Motor neuron (in vitro differentiated cells): ENCODE data around the gene SIM2. TPM values are rescaled to one million over a fixed set of nuclear protein-coding genes. Genes with fewer than 3 reads are reported as not detected.

Experiments
- ATAC-seq, 8 experiments: fragments of 200-7000 bp; cut with Tn5 transposase; replicated peaks in 6 of 8; 2 replicates each; pipeline ENCODE4 v1.8.0; 2021; ENCODE audit warnings: mild to moderate bottlenecking in 8 of 8, moderate library complexity in 8 of 8
- H3K27ac ChIP-seq, 2 donors: fragments of 250-450 bp; sonication (Bioruptor Pico); 2 replicates each; pipeline ENCODE4 v1.9.0; 2021; ENCODE audit warnings: antibody characterized with exemption in 2 of 2, mild to moderate bottlenecking in 2 of 2, moderate library complexity in 1 of 2
- H3K4me1 ChIP-seq, 2 donors: fragments of 250-450 bp; sonication (Bioruptor Pico); replicated peaks in 1 of 2; 2 replicates each; pipeline ENCODE4 v1.6.1; 2021; ENCODE audit warnings: antibody characterized with exemption in 2 of 2, mild to moderate bottlenecking in 2 of 2, moderate library complexity in 1 of 2
- H3K4me3 ChIP-seq, 5 donors: fragments of 250-450 bp; sonication (Bioruptor Pico); 2 replicates each; pipeline ENCODE4 v1.9.0; 2021; ENCODE audit warnings: antibody characterized with exemption in 5 of 5, mild to moderate bottlenecking in 5 of 5, moderate library complexity in 4 of 5
- WGBS, 10 experiments: fragments of 450-650 bp; shearing (Covaris generic); methylation state at CpG; one replicate each; pipeline ENCODE4 v1.0.0; 2022; 5-methylcytosine and 5-hydroxymethylcytosine counted together
- in situ Hi-C, 9 experiments: fragments of 400-800 bp; cut with MboI; loops; one replicate each; pipeline ENCODE4 v1.15.0; 2021; ENCODE audit warnings: low sequenced_read_pairs in 9 of 9, low pct_unique_long_range_greater_than_20kb in 2 of 9; ENCODE audit not compliant: unreplicated experiment in 9 of 9
- total RNA-seq, 8 experiments: library from RNA; unstranded; fragments of 300-600 nt; gene quantifications; 2 replicates each; pipeline versions ENCODE4 v1.2.3 to v1.2.4, GENCODE V29; 2022

The SIM2 gene
- total RNA-seq, 8 experiments from 2014 or later: 0.36 to 9.5 (median 1.1) TPM

- peaks cover 0 to 11% of the 10 kb centered on the region in 2 donors for H3K4me1 ChIP-seq
- in situ Hi-C loops: no loop called here
- 52 to 95% (median 69%) methylated on average over 1 to 10 of the region's 10 CpGs; no CpG with 5 or more reads in 1 of the 10 experiments for WGBS, 10 experiments
- H3K4me3 ChIP-seq: no peak overlapping the region
- no peak for ATAC-seq
- no peak overlapping the region for H3K27ac ChIP-seq
Measured at GRCh38 chr21:36776981-36777617, 78.2 kb downstream of the SIM2 start.

GRCh38 chr21:36780861-36781260 lies 81.9 kb downstream of the SIM2 start:
- no peak for ATAC-seq

GRCh38 chr21:36783612-36784374 lies 84.9 kb downstream of the SIM2 start:
- 50 to 100% (median 96%) methylated on average over 1 to 7 of the region's 8 CpGs; no CpG with 5 or more reads in 2 of the 10 experiments for WGBS, 10 experiments
- in situ Hi-C loops: no loop called here
- no peak overlapping the region for H3K27ac ChIP-seq

More at GRCh38 chr21:36780861-36781260, 81.9 kb downstream of the SIM2 start:
- 50 to 100% (median 70%) methylated on average over 1 to 4 of the region's 6 CpGs; no CpG with 5 or more reads in 5 of the 10 experiments for WGBS, 10 experiments
- Histone ChIP-seq H3K4me1 (peaks cover 0 to 8% of the 10 kb centered on the region in 2 donors), H3K4me3 (no peak overlapping the region), H3K27ac (no peak overlapping the region)
- in situ Hi-C loops: no loop called here

GRCh38 chr21:36784947-36785346 lies 86.0 kb downstream of the SIM2 start:
- Histone ChIP-seq H3K4me1 (no peaks in the 10 kb centered on the region), H3K27ac (no peak overlapping the region), H3K4me3 (no peak overlapping the region)
- WGBS, 10 experiments: 60 to 100% (median 87%) methylated on average over 1 to 9 of the region's 12 CpGs; no CpG with 5 or more reads in 1 of the 10 experiments
- in situ Hi-C loops: no loop called here
- no peak for ATAC-seq

More at GRCh38 chr21:36783612-36784374, 84.9 kb downstream of the SIM2 start:
- Histone ChIP-seq H3K4me3 (no peak overlapping the region), H3K4me1 (no peaks in the 10 kb centered on the region)
- ATAC-seq: no peak

- Histone ChIP-seq H3K4me3 (no peak overlapping the region), H3K27ac (no peak overlapping the region), H3K4me1 (no peaks in the 10 kb centered on the region)
- 80 to 100% (median 100%) methylated on average over 1 to 2 of the region's 2 CpGs; no CpG with 5 or more reads in 2 of the 10 experiments for WGBS, 10 experiments
- in situ Hi-C loops: no loop called here
- no peak for ATAC-seq
Measured at GRCh38 chr21:36785615-36786014, 86.7 kb downstream of the SIM2 start.

- 49 to 100% (median 85%) methylated on average over 1 to 4 of the region's 4 CpGs for WGBS, 10 experiments
- no peak for ATAC-seq
Measured at GRCh38 chr21:36786186-36786585, 87.3 kb downstream of the SIM2 start.

GRCh38 chr21:36788120-36788638 lies 89.3 kb downstream of the SIM2 start:
- Histone ChIP-seq H3K4me1 (peaks cover 0 to 4% of the 10 kb centered on the region in 2 donors), H3K4me3 (no peak overlapping the region), H3K27ac (no peak overlapping the region)
- ATAC-seq: peak in 2 of 8 experiments; percentile 20 to 87
- in situ Hi-C loops: no loop called here
- WGBS, 10 experiments: 55 to 100% (median 72%) methylated on average over 1 to 12 of the region's 12 CpGs; no CpG with 5 or more reads in 2 of the 10 experiments

More at GRCh38 chr21:36786186-36786585, 87.3 kb downstream of the SIM2 start:
- no peak overlapping the region for H3K27ac ChIP-seq
- in situ Hi-C loops: no loop called here
- H3K4me1 ChIP-seq: no peaks in the 10 kb centered on the region
- no peak overlapping the region for H3K4me3 ChIP-seq

GRCh38 chr21:36790616-36791015 lies 91.7 kb downstream of the SIM2 start:
- Histone ChIP-seq H3K4me1 (peaks cover 0 to 4% of the 10 kb centered on the region in 2 donors), H3K27ac (no peak overlapping the region), H3K4me3 (no peak overlapping the region)
- WGBS, 10 experiments: 65 to 100% (median 86%) methylated on average over 1 to 7 of the region's 7 CpGs
- no peak for ATAC-seq
- in situ Hi-C loops: no loop called here

- H3K4me3 ChIP-seq: no peak overlapping the region
- in situ Hi-C loops: no loop called here
- H3K27ac ChIP-seq: no peak overlapping the region
- no peak for ATAC-seq
- 91 to 100% (median 95%) methylated on average over 3 to 9 of the region's 10 CpGs; no CpG with 5 or more reads in 4 of the 10 experiments for WGBS, 10 experiments
- peaks cover 0 to 4% of the 10 kb centered on the region in 2 donors for H3K4me1 ChIP-seq
Measured at GRCh38 chr21:36791180-36791579, 92.3 kb downstream of the SIM2 start.

- ATAC-seq: peak in 5 of 8 experiments; percentile 42 to 70 (median 50)
- H3K4me1 ChIP-seq: peaks cover 0 to 4% of the 10 kb centered on the region in 2 donors
- WGBS, 10 experiments: 68 to 100% (median 81%) methylated on average over 1 to 8 of the region's 21 CpGs; no CpG with 5 or more reads in 2 of the 10 experiments
- in situ Hi-C loops: no loop called here
- no peak overlapping the region for H3K4me3 ChIP-seq
- H3K27ac ChIP-seq: no peak overlapping the region
Measured at GRCh38 chr21:36791695-36792470, 93.0 kb downstream of the SIM2 start.

GRCh38 chr21:36792505-36792967 lies 93.6 kb downstream of the SIM2 start:
- Histone ChIP-seq H3K4me3 (no peak overlapping the region), H3K27ac (no peak overlapping the region), H3K4me1 (peaks cover 0 to 4% of the 10 kb centered on the region in 2 donors)
- ATAC-seq: peak in 5 of 8 experiments; percentile 63 to 95 (median 72)
- 8 to 100% (median 70%) methylated on average over 1 to 2 of the region's 6 CpGs; no CpG with 5 or more reads in 6 of the 10 experiments for WGBS, 10 experiments
- in situ Hi-C loops: no loop called here

GRCh38 chr21:36796070-36796469 lies 97.2 kb downstream of the SIM2 start:
- Histone ChIP-seq H3K4me1 (peaks cover 0 to 4% of the 10 kb centered on the region in 2 donors), H3K27ac (no peak overlapping the region), H3K4me3 (no peak overlapping the region)
- WGBS, 10 experiments: 52 to 94% (median 87%) methylated on average over 2 of the region's 2 CpGs; no CpG with 5 or more reads in 2 of the 10 experiments
- ATAC-seq: no peak
- in situ Hi-C loops: no loop called here
